Breast epithelium (tissue), 3 donors: Measurements from ENCODE around the gene DUSP8.

Experiments
- POLR2A ChIP-seq: fragments of 450-650 bp; IDR thresholded peaks from one replicate; pipeline ENCODE4 v1.6.1; 2016; ENCODE audit warnings: antibody characterized with exemption, mild to moderate bottlenecking, moderate library complexity
- POLR2AphosphoS5 ChIP-seq, 3 donors: sonication (generic); formaldehyde crosslinking; IDR thresholded peaks; one replicate each; pipeline ENCODE4 v1.6.1; 2017; ENCODE audit warnings: antibody characterized with exemption in 3 of 3
- TF ChIP-seq, protein P1 (sequence below), 3 donors: fragments of 450-650 bp; IDR thresholded peaks; one replicate each; pipeline ENCODE4 v1.5.1; 2016 to 2017; ENCODE audit warnings: antibody characterized with exemption in 3 of 3, mild to moderate bottlenecking in 3 of 3, moderate library complexity in 3 of 3

GRCh38 chr11:1573077-1573902 is 1.2 kb upstream of the DUSP8 start:
- TF ChIP-seq, protein P1, sequence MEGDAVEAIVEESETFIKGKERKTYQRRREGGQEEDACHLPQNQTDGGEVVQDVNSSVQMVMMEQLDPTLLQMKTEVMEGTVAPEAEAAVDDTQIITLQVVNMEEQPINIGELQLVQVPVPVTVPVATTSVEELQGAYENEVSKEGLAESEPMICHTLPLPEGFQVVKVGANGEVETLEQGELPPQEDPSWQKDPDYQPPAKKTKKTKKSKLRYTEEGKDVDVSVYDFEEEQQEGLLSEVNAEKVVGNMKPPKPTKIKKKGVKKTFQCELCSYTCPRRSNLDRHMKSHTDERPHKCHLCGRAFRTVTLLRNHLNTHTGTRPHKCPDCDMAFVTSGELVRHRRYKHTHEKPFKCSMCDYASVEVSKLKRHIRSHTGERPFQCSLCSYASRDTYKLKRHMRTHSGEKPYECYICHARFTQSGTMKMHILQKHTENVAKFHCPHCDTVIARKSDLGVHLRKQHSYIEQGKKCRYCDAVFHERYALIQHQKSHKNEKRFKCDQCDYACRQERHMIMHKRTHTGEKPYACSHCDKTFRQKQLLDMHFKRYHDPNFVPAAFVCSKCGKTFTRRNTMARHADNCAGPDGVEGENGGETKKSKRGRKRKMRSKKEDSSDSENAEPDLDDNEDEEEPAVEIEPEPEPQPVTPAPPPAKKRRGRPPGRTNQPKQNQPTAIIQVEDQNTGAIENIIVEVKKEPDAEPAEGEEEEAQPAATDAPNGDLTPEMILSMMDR (IDR thresholded peaks at IDR 0.05): no peak
- no peak for TF ChIP-seq POLR2AphosphoS5 (IDR thresholded peaks at IDR 0.05)
- no peak for TF ChIP-seq POLR2A
